ENCODE results near the gene SEC16A. TPM values are rescaled to one million over a fixed set of nuclear protein-coding genes. Genes with fewer than 3 reads are reported as not detected.

SEC16A gene
- total RNA-seq, 2 experiments from 2014 or later, result 69.4 to 71.2 TPM

DNA sequence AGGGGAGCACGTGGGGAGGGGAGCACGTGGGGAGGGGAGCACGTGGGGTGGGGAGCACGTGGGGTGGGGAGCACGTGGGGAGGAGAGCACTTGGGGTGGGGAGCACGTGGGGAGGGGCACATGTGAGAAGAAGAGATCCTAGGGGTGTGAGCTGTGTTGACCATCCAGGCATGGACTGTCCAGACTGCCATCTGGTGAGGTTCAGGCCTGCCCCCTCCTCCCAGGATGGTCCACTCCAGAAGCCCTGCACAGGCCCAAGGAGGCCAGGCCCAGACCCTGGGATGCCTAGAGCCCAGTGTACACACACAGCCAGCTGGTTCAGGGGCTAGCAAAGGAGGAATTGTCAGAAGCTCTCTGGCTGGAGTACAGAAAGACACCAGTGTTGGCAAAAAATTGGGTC, 85.2 kb downstream of the SEC16A start:
- Mint-ChIP-seq H3K27me3 (no peaks in the 10 kb centered on the region), H3K4me1 (peaks cover 26% of the 10 kb centered on the region), H3K4me3 (no peak overlapping the region), H3K36me3 (peaks cover 41% of the 10 kb centered on the region), H3K9me3 (no peaks in the 10 kb centered on the region), H3K27ac (no peak overlapping the region)
- DNase-seq, result no peak

DNA sequence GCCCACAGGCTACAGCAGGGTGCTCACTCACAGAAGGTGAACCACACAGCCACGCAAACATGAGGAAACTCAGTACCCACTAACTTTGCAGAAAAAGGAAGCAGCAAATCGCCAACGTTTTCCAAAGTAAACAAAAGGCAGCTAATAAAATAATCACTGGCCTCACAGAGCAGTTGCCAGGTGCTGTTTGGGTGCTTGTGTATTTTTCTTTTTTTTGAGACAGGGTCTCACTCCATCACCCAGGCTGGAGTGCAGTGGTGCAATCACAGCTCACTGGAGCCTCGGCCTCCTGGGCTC, 86.7 kb downstream of the SEC16A start:
- no peak overlapping the region for H3K4me3 Mint-ChIP-seq
- no peaks in the 10 kb centered on the region for H3K9me3 Mint-ChIP-seq
- DNase-seq, result no peak
- H3K27ac Mint-ChIP-seq, result no peak overlapping the region
- H3K27me3 Mint-ChIP-seq, result no peaks in the 10 kb centered on the region
- H3K36me3 Mint-ChIP-seq, result peaks cover 33% of the 10 kb centered on the region
- H3K4me1 Mint-ChIP-seq, result peaks cover 21% of the 10 kb centered on the region

DNA sequence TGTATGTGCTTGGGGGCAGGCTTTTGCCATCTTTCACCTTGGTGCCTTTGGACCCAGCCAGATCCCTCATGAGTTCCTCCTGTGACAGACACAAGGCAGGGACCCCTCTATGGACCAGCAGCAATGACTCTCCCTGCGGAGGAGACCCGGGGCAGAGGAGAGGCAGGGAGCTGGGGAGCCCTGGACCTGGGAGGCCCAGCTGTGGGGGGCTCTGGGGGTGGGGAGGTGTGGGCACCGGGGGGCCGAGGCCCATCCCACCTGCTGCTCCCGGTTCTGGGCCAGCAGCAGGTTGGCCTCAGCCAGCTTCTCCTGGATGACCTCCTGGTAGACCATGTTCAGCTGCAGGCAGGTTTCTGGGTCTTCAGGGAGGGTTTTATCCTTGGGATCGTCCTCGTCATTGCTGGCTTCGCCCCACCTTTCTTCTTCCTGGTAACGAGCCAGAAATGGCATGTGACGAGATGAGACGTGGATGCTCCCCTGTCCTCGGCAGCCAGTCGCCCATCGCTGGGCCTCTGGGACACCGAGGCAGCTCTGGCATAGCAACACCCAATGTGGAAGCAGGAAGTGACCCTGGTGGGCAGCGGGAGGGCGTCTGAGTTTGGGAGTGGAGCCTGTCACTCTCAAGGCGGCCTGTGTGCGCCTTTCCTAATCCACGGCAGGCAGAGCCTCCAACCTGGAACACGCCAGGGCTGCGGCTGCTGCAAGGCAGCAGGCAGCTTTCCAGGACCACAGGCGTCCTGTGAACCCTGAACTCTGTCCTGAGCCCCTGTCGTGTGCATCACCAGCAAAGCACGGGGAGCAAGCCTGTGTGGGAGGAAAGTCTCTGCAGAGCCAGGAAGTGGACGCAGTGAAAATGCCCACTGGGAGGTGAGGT, 87.3 kb downstream of the SEC16A start:
- Mint-ChIP-seq H3K36me3 (peaks cover 30% of the 10 kb centered on the region), H3K27ac (no peak overlapping the region), H3K9me3 (no peaks in the 10 kb centered on the region), H3K27me3 (no peaks in the 10 kb centered on the region), H3K4me3 (no peak overlapping the region), H3K4me1 (peaks cover 17% of the 10 kb centered on the region)
- DNase-seq, result no peak

DNA sequence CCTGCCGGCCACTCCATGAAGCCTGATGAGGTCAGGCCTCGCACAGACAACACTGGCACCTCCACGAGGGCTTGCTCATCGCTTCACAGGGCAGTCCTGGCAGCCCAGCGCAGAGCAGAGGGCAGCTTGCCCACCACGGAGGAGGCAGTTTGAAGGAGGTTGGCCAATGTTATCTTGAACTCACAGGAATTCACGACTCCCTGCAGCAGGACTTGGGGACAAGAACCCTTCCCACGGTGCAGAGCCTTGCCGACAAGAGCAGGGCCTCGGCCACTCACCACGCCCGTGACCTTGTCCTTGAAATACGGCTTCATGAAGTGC, 87.9 kb downstream of the SEC16A start:
- H3K36me3 Mint-ChIP-seq, result peaks cover 31% of the 10 kb centered on the region
- no peaks in the 10 kb centered on the region for H3K27me3 Mint-ChIP-seq
- H3K9me3 Mint-ChIP-seq, result no peaks in the 10 kb centered on the region
- H3K4me1 Mint-ChIP-seq, result peaks cover 16% of the 10 kb centered on the region
- H3K4me3 Mint-ChIP-seq, result no peak overlapping the region
- no peak overlapping the region for H3K27ac Mint-ChIP-seq
- DNase-seq, result no peak

DNA sequence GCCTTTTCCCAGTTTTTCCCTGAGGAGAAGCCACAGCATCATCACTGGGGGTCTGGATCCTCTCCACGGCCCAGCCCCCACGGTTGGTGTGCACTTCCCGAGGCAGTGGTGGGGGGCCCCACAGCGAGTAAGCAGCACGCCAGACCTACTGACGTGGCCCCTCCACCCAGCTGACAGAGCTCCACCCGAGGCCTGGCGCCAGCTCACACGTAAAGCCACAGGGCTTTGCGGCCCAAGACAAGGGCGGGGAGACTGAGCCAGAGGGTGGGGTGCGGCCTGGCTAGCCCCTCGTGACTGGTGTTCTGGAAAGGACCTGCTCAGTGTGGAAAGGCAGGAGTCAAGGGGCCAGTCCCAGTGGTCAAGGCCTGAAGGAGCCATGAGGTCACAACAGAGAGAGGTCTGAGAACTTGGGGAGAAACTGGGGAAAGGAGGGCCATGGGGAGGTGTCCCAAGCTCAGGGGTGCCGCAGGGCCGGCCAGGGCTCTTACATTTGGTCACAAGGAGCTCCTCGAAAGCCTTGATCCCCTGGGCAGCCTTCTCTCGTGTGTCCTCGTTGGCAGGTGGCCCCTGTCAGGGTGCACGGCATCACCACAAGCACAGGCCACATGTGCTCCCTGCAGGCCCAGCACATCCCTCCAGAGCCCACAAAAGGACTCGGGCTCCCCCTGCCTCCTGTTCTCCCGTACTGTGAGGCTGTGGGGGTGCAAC, 88.4 kb downstream of the SEC16A start:
- DNase-seq, result no peak
- Mint-ChIP-seq H3K9me3 (no peaks in the 10 kb centered on the region), H3K27me3 (no peaks in the 10 kb centered on the region), H3K36me3 (peaks cover 35% of the 10 kb centered on the region), H3K4me3 (no peak overlapping the region), H3K27ac (no peak overlapping the region), H3K4me1 (peaks cover 16% of the 10 kb centered on the region)

DNA sequence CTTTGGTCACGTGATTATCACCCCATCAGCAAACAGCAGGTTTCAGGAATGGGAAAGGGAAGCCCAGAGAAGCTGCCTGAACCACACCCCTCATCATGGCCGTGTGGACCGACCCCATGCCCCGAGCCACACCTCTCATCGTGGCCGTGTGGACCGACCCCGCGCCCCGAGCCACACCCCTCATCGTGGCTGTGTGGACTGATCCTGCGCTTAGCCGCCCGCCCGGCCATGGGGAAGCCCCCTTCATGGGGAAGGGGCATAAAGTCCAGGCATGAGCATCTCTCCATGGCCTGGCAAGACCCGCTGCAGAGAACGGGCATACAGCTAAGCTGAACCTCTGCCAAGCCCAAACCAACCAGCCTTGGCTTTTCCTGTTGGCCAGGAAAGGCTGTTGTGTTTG, 89.3 kb downstream of the SEC16A start:
- Mint-ChIP-seq H3K36me3 (peaks cover 27% of the 10 kb centered on the region), H3K4me3 (no peak overlapping the region), H3K4me1 (peaks cover 8% of the 10 kb centered on the region), H3K9me3 (no peaks in the 10 kb centered on the region), H3K27ac (no peak overlapping the region), H3K27me3 (no peaks in the 10 kb centered on the region)
- DNase-seq, result no peak

DNA sequence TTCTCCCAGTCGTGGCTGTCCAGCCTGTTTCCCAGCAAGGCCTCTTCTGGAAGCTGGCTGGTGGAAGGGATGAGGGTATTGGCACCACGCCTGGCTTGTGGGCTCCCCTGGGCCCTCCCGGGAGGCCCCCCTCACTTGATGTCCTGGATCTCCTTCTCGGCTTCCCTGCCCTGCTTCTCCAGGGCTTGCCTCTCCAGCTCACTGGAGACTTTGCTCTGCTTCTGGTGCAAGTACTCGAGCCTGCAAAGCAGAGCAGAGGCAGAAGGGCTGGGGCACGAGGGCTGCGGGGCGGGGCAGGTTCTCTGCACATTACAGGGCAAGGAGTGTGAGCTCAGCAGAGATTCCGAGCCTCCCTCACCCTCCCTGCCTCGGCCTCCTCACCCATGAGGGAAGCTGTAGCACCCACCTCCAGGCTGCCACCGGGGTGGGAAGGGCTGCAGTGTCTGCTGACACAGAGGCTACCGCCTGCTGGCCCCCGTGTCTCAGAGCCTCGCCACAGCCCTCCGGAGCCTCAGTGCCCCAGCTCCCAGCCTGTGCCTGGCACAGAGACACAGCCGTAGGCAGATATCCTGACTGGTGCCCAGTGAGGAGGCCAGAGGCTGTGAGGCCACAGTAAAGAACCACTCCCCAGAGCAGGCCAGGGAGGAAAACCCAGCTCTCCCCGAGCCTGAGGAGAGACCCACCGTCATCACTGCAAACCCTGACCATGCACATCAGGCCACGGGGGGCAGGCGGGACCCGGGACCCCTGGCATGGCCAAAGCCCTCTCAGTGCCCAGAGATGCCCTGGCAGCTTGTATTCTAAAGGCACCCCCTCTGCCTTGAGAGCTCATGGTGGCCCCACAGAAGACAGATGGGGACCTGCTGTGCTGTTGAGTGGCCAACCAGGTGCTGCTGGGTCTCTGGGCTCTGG, 90.0 kb downstream of the SEC16A start:
- H3K9me3 Mint-ChIP-seq, result no peaks in the 10 kb centered on the region
- H3K27me3 Mint-ChIP-seq, result no peaks in the 10 kb centered on the region
- DNase-seq, result no peak
- no peak overlapping the region for H3K4me3 Mint-ChIP-seq
- H3K4me1 Mint-ChIP-seq, result peaks cover 1% of the 10 kb centered on the region
- H3K36me3 Mint-ChIP-seq, result peaks cover 26% of the 10 kb centered on the region
- H3K27ac Mint-ChIP-seq, result no peak overlapping the region

DNA sequence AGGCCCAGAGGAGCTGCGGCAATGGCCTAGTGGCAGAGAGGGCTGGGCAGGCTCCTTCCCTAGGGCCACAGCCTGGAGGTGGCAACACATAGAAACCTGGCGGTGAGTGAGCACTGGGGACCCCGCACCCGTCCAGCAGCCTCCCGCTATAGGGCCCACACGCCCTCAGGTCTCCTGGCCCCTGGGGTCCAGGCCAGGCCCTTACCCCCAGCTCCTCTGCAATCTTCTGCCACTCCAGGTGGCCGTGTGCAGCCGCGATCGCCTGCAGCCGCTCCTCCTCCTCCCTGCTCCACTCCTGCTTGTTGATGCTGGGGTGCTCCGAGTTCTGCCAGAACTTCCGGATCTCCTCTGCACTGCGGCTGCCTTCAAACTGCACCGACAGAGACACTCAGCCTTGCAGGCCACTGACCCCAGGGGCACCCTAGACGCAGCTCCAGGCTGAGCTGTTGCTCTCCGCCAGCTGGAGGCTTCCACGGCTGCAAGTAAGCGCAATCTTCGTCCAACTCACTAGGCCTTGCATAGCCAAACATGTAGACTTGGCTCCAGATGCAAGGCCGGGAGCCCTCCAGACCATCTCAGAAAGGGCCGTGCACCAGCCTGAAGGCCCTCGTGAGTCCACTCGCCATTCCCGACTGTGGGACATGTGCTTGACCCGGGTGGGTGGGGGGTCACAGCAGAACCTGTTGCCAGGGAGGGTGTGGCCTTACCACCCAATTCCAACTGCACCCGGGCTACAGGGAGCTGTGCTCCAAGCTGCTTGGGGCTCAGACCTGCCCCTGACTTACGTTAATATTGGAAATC, 90.9 kb downstream of the SEC16A start:
- no peaks in the 10 kb centered on the region for H3K4me1 Mint-ChIP-seq
- peaks cover 30% of the 10 kb centered on the region for H3K36me3 Mint-ChIP-seq
- no peak overlapping the region for H3K4me3 Mint-ChIP-seq
- no peak for DNase-seq
- no peak overlapping the region for H3K27ac Mint-ChIP-seq
- no peaks in the 10 kb centered on the region for H3K27me3 Mint-ChIP-seq
- no peaks in the 10 kb centered on the region for H3K9me3 Mint-ChIP-seq

Other genes with a start within 250 kb of the SEC16A start
- 10 to 100 TPM; 17.0 to 18.3 TPM for gene QSOX2, start 237.2 kb downstream of the SEC16A start, total RNA-seq
- gene CCDC187, start 178.9 kb downstream of the SEC16A start, total RNA-seq, result not detected
- gene GPSM1, start 155.5 kb downstream of the SEC16A start, total RNA-seq, result 10 to 100 TPM in 1 of 2 experiments, 1 to 10 TPM in 1; 9.1 to 11.0 TPM
- gene DNLZ, start 119.3 kb downstream of the SEC16A start, total RNA-seq, result 10 to 100 TPM; 24.9 to 26.2 TPM
- gene CARD9, start 109.4 kb downstream of the SEC16A start, total RNA-seq, result 1 to 10 TPM; 1.5 to 1.8 TPM
- 10 to 100 TPM; 25.2 to 28.0 TPM for gene SNAPC4, start 82.9 kb downstream of the SEC16A start, total RNA-seq
- 10 to 100 TPM; 55.4 to 58.2 TPM for gene ENTR1, start 72.4 kb downstream of the SEC16A start, total RNA-seq
- gene PMPCA, start 72.4 kb downstream of the SEC16A start, total RNA-seq, result 100 to 1,000 TPM; 124 to 130 TPM
- 10 to 100 TPM; 10.9 to 12.1 TPM for gene INPP5E, start 43.2 kb downstream of the SEC16A start, total RNA-seq
- 10 to 100 TPM; 48.2 to 51.6 TPM for gene NOTCH1, start 63.0 kb upstream of the SEC16A start, total RNA-seq
- gene EGFL7, start 179.9 kb upstream of the SEC16A start, total RNA-seq, result 1 to 10 TPM in 1 of 2 experiments, under 1 TPM in 1; 0.94 to 1.2 TPM
- 10 to 100 TPM; 14.6 to 16.1 TPM for gene AGPAT2, start 204.4 kb upstream of the SEC16A start, total RNA-seq
- gene DIPK1B, start 229.5 kb upstream of the SEC16A start, total RNA-seq, result under 1 TPM in 1 of 2 experiments, not detected in 1; 0.10 TPM